Kidney glomerular epithelial cell (primary cell): ENCODE results near the gene CLEC16A.

Experiments
- DNase-seq: peaks from one replicate; lab custom pipeline; 2025; lab: John Stamatoyannopoulos, UW

Gene CLEC16A, protein sequence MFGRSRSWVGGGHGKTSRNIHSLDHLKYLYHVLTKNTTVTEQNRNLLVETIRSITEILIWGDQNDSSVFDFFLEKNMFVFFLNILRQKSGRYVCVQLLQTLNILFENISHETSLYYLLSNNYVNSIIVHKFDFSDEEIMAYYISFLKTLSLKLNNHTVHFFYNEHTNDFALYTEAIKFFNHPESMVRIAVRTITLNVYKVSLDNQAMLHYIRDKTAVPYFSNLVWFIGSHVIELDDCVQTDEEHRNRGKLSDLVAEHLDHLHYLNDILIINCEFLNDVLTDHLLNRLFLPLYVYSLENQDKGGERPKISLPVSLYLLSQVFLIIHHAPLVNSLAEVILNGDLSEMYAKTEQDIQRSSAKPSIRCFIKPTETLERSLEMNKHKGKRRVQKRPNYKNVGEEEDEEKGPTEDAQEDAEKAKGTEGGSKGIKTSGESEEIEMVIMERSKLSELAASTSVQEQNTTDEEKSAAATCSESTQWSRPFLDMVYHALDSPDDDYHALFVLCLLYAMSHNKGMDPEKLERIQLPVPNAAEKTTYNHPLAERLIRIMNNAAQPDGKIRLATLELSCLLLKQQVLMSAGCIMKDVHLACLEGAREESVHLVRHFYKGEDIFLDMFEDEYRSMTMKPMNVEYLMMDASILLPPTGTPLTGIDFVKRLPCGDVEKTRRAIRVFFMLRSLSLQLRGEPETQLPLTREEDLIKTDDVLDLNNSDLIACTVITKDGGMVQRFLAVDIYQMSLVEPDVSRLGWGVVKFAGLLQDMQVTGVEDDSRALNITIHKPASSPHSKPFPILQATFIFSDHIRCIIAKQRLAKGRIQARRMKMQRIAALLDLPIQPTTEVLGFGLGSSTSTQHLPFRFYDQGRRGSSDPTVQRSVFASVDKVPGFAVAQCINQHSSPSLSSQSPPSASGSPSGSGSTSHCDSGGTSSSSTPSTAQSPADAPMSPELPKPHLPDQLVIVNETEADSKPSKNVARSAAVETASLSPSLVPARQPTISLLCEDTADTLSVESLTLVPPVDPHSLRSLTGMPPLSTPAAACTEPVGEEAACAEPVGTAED

DNA sequence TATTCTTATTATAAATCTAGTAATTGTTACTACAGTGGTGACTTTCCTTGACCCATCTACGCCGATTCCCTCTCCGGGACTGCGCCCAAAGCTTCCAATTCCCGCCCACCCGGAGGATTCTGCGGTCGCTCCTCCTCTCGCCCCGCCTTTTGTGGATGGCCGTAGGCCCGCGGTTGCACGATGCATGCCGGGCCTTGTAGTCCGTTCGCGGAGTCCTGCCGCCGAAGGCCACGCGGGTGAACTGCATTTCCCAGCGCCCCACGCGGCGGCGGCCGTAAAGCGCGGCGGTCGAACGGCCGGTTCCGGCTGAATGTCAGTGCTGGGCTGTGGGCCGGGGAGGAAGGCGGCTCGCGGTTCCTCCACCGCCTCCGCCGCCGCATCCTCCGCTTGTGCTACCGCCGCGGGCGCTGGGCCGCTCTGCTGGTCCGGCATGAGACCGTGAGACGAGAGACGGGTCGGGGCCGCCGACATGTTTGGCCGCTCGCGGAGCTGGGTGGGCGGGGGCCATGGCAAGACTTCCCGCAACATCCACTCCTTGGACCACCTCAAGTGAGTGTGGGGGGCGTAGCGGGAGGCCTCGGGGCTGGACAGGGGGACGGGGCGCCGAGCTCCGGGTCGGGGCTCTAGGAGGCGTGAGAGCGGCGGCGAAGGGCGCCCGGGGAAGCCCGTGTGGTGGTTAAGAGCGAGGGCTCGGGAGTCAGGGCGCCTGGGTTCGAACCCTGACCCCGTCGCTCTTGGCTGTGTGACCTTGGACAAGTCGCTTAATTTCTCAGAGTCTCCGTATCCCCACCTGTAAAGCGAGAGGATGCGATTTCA, at the start of gene CLEC16A:
CLEC16A (plus strand) TSS at position 316 of the 816 bp plus-strand sequence; CDS start at position 470, 154 bp downstream.
- DNase-seq: peak; percentile 88

DNA sequence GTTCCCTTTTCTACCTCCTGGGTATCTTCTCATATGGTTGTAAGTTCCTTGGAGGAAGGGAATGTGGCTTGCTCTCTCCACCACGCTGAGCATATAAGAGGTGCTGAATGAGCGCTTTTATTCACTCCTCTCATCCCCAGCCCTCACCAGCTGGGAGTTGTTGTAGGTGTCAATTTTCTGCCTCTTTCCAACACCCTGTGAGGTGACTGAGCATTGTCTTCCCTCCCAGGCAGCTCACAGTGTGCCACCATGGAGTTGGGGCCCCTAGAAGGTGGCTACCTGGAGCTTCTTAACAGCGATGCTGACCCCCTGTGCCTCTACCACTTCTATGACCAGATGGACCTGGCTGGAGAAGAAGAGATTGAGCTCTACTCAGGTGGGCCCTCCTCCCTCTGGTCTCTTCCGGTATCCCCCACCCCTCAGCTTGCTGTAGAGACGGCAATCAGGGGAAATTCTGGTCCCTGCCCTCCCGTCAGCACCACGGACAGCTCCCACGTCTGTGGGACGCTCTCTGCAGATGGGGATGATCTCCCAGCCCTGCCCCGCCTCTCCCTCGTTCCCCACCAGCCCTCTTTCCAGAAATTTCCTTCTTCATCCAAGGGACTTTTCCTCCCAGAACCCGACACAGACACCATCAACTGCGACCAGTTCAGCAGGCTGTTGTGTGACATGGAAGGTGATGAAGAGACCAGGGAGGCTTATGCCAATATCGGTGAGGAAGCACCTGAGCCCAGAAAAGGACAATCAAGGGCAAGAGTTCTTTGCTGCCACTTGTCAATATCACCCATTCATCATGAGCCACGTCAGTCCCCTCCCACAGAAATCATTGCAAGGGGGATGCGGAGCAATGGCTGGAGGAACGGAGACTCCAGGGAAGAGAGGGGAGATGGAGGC, 49.1 kb upstream of the CLEC16A start:
- DNase-seq: no peak

- no peak for DNase-seq
Measured at GRCh38 chr16:10896165-10896564, 48.2 kb upstream of the CLEC16A start.

GRCh38 chr16:10896723-10897122, 47.6 kb upstream of the CLEC16A start:
- no peak for DNase-seq

- DNase-seq: no peak
Measured at GRCh38 chr16:10897134-10897533, 47.2 kb upstream of the CLEC16A start.

GRCh38 chr16:10902999-10903398, 41.4 kb upstream of the CLEC16A start:
- no peak for DNase-seq

DNA sequence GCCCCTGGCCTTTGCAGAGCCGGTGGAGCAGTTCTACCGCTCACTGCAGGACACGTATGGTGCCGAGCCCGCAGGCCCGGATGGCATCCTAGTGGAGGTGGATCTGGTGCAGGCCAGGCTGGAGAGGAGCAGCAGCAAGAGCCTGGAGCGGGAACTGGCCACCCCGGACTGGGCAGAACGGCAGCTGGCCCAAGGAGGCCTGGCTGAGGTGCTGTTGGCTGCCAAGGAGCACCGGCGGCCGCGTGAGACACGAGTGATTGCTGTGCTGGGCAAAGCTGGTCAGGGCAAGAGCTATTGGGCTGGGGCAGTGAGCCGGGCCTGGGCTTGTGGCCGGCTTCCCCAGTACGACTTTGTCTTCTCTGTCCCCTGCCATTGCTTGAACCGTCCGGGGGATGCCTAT, 37.9 kb upstream of the CLEC16A start:
- DNase-seq: no peak

DNA sequence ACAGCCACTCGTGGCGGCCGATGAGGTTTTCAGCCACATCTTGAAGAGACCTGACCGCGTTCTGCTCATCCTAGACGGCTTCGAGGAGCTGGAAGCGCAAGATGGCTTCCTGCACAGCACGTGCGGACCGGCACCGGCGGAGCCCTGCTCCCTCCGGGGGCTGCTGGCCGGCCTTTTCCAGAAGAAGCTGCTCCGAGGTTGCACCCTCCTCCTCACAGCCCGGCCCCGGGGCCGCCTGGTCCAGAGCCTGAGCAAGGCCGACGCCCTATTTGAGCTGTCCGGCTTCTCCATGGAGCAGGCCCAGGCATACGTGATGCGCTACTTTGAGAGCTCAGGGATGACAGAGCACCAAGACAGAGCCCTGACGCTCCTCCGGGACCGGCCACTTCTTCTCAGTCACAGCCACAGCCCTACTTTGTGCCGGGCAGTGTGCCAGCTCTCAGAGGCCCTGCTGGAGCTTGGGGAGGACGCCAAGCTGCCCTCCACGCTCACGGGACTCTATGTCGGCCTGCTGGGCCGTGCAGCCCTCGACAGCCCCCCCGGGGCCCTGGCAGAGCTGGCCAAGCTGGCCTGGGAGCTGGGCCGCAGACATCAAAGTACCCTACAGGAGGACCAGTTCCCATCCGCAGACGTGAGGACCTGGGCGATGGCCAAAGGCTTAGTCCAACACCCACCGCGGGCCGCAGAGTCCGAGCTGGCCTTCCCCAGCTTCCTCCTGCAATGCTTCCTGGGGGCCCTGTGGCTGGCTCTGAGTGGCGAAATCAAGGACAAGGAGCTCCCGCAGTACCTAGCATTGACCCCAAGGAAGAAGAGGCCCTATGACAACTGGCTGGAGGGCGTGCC, 37.2 kb upstream of the CLEC16A start:
- DNase-seq: no peak

DNA sequence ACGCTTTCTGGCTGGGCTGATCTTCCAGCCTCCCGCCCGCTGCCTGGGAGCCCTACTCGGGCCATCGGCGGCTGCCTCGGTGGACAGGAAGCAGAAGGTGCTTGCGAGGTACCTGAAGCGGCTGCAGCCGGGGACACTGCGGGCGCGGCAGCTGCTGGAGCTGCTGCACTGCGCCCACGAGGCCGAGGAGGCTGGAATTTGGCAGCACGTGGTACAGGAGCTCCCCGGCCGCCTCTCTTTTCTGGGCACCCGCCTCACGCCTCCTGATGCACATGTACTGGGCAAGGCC, 36.7 kb upstream of the CLEC16A start:
- no peak for DNase-seq

GRCh38 chr16:10911267-10911666, 33.1 kb upstream of the CLEC16A start:
- DNase-seq: no peak

GRCh38 chr16:10916534-10916933, 27.8 kb upstream of the CLEC16A start:
- DNase-seq: no peak

GRCh38 chr16:10918294-10919002, 25.9 kb upstream of the CLEC16A start:
- DNase-seq: peak; percentile 79

DNA sequence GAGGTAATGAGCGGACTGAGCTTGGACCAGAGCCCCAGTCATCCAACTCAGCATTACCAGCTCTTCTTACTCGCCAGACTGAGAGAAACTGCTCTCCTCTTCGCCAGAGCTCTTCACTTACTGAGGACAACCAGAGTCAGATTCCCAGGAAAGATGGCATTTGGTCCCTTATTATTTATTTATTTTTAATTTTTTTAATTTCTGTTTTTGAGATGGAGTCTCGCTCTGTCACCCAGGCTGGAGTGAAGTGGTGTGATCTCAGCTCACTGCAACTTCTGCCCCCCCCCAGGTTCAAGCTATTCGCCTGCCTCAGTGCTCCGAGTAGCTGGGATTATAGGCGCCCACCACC, 25.4 kb upstream of the CLEC16A start:
- DNase-seq: no peak

DNA sequence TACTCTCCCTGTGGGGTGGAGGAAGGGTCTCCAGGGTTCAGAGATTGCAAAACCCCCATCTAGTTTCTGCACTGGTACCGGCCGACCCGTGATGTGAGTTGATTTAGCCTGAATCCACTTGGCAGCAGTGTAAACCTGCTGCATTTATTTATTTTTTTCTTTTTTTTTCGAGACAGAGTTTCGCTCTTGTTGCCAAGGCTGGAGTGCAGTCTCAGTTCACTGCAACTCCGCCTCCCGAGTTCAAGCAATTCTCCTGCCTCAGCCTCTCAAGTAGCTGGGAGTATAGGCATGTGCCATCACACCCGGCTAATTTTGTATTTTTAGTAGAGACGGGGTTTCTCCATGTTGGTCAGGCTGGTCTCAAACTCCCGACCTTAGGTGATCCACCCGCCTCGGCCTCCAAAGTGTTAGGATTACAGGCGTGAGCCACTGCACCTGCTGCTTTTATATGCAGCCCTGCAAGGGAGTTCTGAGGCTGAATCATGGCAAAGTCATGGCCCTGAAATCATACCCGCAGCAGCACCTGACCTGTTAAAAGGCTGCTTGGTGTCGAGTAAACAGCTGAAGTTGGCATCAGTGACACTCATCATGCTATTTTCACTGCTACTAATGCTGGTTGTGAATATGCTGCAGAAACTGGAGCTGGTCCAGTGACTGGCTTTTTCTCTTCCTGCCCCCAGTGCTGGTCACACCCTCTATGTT, 23.5 kb upstream of the CLEC16A start:
- DNase-seq: no peak

DNA sequence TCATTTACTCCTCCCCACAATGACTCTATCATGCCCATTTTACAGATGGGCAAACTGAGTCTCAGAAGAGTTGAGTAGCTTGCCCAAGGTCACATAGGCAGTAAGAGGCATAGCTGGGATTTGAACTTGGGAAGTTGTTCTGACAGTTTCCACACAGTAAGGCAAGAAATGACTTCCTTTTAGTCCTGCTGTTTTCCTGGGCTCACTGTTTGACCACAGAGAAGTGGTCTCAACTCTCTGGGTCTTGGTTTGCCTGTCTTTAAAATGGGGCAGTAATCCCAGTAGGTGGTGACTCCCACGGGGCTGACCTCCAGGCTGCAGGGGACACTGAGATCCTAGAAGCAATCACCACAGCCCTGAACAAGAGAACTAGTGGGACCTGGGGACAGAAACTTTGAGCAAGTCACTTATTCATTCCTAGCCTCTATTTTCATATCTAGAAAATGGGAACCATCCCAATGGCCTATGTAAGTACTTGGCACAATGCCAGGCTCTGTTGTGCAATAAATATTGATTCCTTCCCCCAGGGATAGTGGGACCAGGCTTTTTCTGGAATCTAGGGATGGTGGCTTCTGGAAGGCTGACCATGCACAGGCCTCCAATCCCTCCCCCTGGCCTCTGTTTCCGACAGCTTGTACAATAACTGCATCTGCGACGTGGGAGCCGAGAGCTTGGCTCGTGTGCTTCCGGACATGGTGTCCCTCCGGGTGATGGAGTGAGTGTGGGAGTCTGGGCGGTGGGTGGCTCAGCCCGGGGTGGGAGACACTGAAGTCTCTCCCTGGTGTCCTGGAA, 22.6 kb upstream of the CLEC16A start:
- DNase-seq: no peak

GRCh38 chr16:10922328-10923145, 21.8 kb upstream of the CLEC16A start:
- no peak for DNase-seq

- no peak for DNase-seq
Measured at GRCh38 chr16:10923146-10923649, 21.2 kb upstream of the CLEC16A start.
